HepG2 (cell line): ENCODE data around the gene WDR82. TPM values are rescaled to one million over a fixed set of nuclear protein-coding genes. Genes with fewer than 3 reads are reported as not detected.

Experiments used
- ATF3 ChIP-seq: sonication (generic); formaldehyde crosslinking; IDR thresholded peaks from 2 replicates; pipeline ENCODE4 v1.4.0; 2020; ENCODE audit warnings: missing genetic modification reagents
- CAMTA2 ChIP-seq: sonication (generic); formaldehyde crosslinking; IDR thresholded peaks from 2 replicates; pipeline ENCODE4 v1.4.0; 2020; ENCODE audit warnings: mild to moderate bottlenecking, missing genetic modification reagents, borderline replicate concordance
- EED ChIP-seq: sonication (generic); formaldehyde crosslinking; IDR thresholded peaks from 2 replicates; pipeline ENCODE4 v1.5.0; 2020; ENCODE audit warnings: mild to moderate bottlenecking, missing genetic modification reagents
- HDAC2 ChIP-seq: sonication (generic); formaldehyde crosslinking; IDR thresholded peaks from 2 replicates; pipeline ENCODE4 v1.4.0; 2020; ENCODE audit warnings: missing genetic modification reagents
- HMG20A ChIP-seq: IDR thresholded peaks from 2 replicates; pipeline ENCODE4 v1.6.1; 2016; ENCODE audit warnings: borderline replicate concordance
- NCOA2 ChIP-seq: sonication (generic); formaldehyde crosslinking; IDR thresholded peaks from 2 replicates; pipeline ENCODE4 v1.8.0; 2022; ENCODE audit warnings: inconsistent platforms
- PLRG1 ChIP-seq: fragments of 450-650 bp; conservative IDR thresholded peaks from 2 replicates; pipeline ENCODE4 v1.6.1; 2016
- PPARG ChIP-seq: conservative IDR thresholded peaks from 2 replicates; pipeline ENCODE4 v1.6.1; 2016; ENCODE audit warnings: missing biosample characterization, missing genetic modification reagents
- PRMT3 ChIP-seq: sonication (generic); formaldehyde crosslinking; IDR thresholded peaks from 2 replicates; pipeline ENCODE4 v1.8.1; 2022; ENCODE audit warnings: low read depth, mild to moderate bottlenecking, moderate library complexity, missing genetic modification reagents, borderline replicate concordance
- RORA ChIP-seq: sonication (generic); formaldehyde crosslinking; IDR thresholded peaks from 2 replicates; pipeline ENCODE4 v1.5.0; 2020; ENCODE audit warnings: mild to moderate bottlenecking, missing genetic modification reagents, moderate library complexity
- SAFB2 ChIP-seq: sonication (generic); formaldehyde crosslinking; IDR thresholded peaks from 2 replicates; pipeline ENCODE4 v1.5.1; 2020; ENCODE audit warnings: missing genetic modification reagents, low read depth, mild to moderate bottlenecking, borderline replicate concordance
- SSRP1 ChIP-seq: IDR thresholded peaks from 2 replicates; pipeline ENCODE4 v1.6.1; 2016; ENCODE audit warnings: control low read depth
- UBTF ChIP-seq: sonication (generic); formaldehyde crosslinking; IDR thresholded peaks from 2 replicates; pipeline ENCODE4 v1.4.0; 2020; ENCODE audit warnings: mild to moderate bottlenecking, missing genetic modification reagents
- ZNF205 ChIP-seq: IDR thresholded peaks from 2 replicates; pipeline ENCODE4 v1.6.1; 2018; ENCODE audit warnings: missing biosample characterization, missing genetic modification reagents
- ZNF264 ChIP-seq: sonication (generic); formaldehyde crosslinking; IDR thresholded peaks from 2 replicates; pipeline ENCODE4 v1.4.0; 2020; ENCODE audit warnings: missing genetic modification reagents
- ZNF292 ChIP-seq: sonication (generic); formaldehyde crosslinking; IDR thresholded peaks from 2 replicates; pipeline ENCODE4 v1.8.1; 2022; ENCODE audit warnings: mild to moderate bottlenecking, low read depth, missing genetic modification reagents, borderline replicate concordance
- ZNF317 ChIP-seq: sonication (generic); formaldehyde crosslinking; IDR thresholded peaks from 2 replicates; pipeline ENCODE4 v1.5.0; 2020; ENCODE audit warnings: mild to moderate bottlenecking, missing genetic modification reagents
- ZNF576 ChIP-seq: sonication (generic); formaldehyde crosslinking; IDR thresholded peaks from 2 replicates; pipeline ENCODE4 v1.4.0; 2020; ENCODE audit warnings: mild to moderate bottlenecking, missing genetic modification reagents
- ZNF577 ChIP-seq: sonication (generic); formaldehyde crosslinking; IDR thresholded peaks from 2 replicates; pipeline ENCODE4 v1.4.0; 2020; ENCODE audit warnings: mild to moderate bottlenecking, low read depth, missing genetic modification reagents, borderline replicate concordance
- ZSCAN9 ChIP-seq: IDR thresholded peaks from 2 replicates; pipeline ENCODE4 v1.6.1; 2016; ENCODE audit warnings: borderline replicate concordance
- polyA plus RNA-seq, 8 experiments: library from polyadenylated mRNA; depleted of rRNA in 3 of 8; stranded (reverse) in 7 of 8; unstranded in 1 of 8; fragments of >200 nt; fragmentation: Illumina TruSeq in 4 of 8; extraction: Trizol in 4 of 8; gene quantifications; 2 replicates each; pipeline versions ENCODE4 v1.2.1 to v1.2.3, GENCODE V29; 2011 to 2016; ENCODE audit warnings: low read depth in 4 of 8, missing spikeins in 1 of 8, mixed read lengths in 1 of 8; ENCODE audit not compliant: insufficient read depth in 1 of 8
- total RNA-seq, 5 experiments: library from RNA; depleted of rRNA; stranded (reverse); fragments of >200 nt; fragmentation: Illumina TruSeq; extraction: Trizol; gene quantifications; 2 replicates each; pipeline ENCODE4 v1.2.3, GENCODE V29; 2016; ENCODE audit warnings: low read depth in 1 of 5
- TF ChIP-seq, protein P1 (sequence below): sonication (generic); formaldehyde crosslinking; IDR thresholded peaks from 2 replicates; pipeline ENCODE4 v1.4.0; 2020; ENCODE audit warnings: missing genetic modification reagents, borderline replicate concordance
- TF ChIP-seq, protein P2 (sequence below): sonication (generic); formaldehyde crosslinking; IDR thresholded peaks from 2 replicates; pipeline ENCODE4 v1.8.1; 2023; ENCODE audit warnings: mild to moderate bottlenecking, missing genetic modification reagents, borderline replicate concordance
- TF ChIP-seq, protein P3 (sequence below): sonication (generic); formaldehyde crosslinking; IDR thresholded peaks from 2 replicates; pipeline ENCODE4 v1.4.0; 2020; ENCODE audit warnings: missing genetic modification reagents

WDR82 gene
- total and polyA plus RNA-seq, 2 of the 13 experiments (the other 11 are each of a cell fraction or from before 2014, with no cell fraction given), result 39.1 to 59.5 TPM

DNA sequence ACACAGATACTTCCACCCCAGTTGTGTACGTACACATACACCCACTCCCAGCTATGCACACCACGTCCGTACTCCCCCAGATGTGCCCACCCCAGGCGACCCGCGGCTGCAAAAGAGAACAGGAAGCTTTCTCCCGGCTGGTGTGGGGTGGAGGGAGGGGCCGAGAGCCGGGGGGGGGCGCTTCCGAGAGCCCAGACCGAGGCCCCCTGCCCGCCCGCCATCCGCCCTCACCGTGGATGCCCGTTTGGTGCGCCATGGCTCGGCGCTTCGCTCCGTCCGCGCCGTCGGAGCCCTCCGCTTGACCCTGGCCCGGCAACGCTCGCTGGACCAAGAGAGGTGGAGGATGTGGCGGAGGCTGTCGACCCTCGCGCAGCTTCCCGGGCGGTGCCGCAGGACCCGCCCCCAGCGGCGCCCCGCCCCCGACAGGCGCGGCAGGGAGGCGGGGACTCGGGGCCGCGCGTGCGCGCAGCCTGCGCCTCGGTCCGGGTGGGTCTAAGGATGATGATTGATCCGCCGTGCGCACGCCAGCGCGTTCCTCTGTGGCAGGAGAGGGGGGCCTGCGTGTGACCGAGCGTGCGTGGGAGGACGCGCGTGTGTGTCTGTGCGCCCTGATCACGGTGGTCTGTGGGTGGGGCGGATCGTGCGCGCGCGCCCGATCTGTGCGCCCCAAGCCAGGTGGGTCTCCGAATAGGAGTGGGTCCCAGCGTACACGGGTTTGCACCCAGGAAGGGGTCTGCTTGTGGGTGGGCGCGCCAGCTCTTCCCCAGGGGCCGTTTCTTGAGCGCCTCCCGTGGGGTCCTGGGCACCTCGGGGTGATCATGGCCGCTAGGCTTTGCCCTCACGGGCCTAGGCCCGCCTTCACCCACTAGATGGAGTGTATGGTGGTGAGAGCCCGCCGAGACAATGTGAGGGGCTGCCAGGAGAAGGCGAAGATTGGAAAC, 39.4 kb downstream of the WDR82 start, which contains the start of gene TWF2 (continued):
- no peak for TF ChIP-seq HMG20A (CRISPR knock-in tag)
- no peak for TF ChIP-seq ZNF292 (CRISPR knock-in tag)
- no peak for TF ChIP-seq ZSCAN9 (CRISPR knock-in tag)
- no peak for TF ChIP-seq ZNF576 (CRISPR knock-in tag)
- TF ChIP-seq HDAC2 (CRISPR knock-in tag), result no peak
- TF ChIP-seq SSRP1 (CRISPR knock-in tag), result 0 out of 2 replicates have a peak, but pooled peaks have one; percentile 25
- no peak; the same call in 1 of the 2 replicates for TF ChIP-seq CAMTA2 (CRISPR knock-in tag)
- no peak for TF ChIP-seq PLRG1
- TF ChIP-seq, protein P1, sequence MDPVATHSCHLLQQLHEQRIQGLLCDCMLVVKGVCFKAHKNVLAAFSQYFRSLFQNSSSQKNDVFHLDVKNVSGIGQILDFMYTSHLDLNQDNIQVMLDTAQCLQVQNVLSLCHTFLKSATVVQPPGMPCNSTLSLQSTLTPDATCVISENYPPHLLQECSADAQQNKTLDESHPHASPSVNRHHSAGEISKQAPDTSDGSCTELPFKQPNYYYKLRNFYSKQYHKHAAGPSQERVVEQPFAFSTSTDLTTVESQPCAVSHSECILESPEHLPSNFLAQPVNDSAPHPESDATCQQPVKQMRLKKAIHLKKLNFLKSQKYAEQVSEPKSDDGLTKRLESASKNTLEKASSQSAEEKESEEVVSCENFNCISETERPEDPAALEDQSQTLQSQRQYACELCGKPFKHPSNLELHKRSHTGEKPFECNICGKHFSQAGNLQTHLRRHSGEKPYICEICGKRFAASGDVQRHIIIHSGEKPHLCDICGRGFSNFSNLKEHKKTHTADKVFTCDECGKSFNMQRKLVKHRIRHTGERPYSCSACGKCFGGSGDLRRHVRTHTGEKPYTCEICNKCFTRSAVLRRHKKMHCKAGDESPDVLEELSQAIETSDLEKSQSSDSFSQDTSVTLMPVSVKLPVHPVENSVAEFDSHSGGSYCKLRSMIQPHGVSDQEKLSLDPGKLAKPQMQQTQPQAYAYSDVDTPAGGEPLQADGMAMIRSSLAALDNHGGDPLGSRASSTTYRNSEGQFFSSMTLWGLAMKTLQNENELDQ (CRISPR knock-in tag), result no peak
- TF ChIP-seq ZNF317, result 0 out of 2 replicates have a peak, but pooled peaks have one; percentile 32
- TF ChIP-seq ZNF577, result no peak
- TF ChIP-seq ATF3 (CRISPR knock-in tag), result peak; percentile 31; the same call in 1 of the 2 replicates
- no peak; the same call in 1 of the 2 replicates for TF ChIP-seq NCOA2
- no peak for TF ChIP-seq RORA (CRISPR knock-in tag)
- TF ChIP-seq, protein P2, sequence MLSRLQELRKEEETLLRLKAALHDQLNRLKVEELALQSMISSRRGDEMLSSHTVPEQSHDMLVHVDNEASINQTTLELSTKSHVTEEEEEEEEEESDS (CRISPR knock-in tag), result no peak
- no peak for TF ChIP-seq ZNF264 (CRISPR knock-in tag)
- no peak for TF ChIP-seq ZNF205 (CRISPR knock-in tag)
- TF ChIP-seq SAFB2 (CRISPR knock-in tag), result no peak
- TF ChIP-seq PPARG (CRISPR knock-in tag), result no peak
- no peak for TF ChIP-seq PRMT3 (CRISPR knock-in tag)
- TF ChIP-seq, protein P3, sequence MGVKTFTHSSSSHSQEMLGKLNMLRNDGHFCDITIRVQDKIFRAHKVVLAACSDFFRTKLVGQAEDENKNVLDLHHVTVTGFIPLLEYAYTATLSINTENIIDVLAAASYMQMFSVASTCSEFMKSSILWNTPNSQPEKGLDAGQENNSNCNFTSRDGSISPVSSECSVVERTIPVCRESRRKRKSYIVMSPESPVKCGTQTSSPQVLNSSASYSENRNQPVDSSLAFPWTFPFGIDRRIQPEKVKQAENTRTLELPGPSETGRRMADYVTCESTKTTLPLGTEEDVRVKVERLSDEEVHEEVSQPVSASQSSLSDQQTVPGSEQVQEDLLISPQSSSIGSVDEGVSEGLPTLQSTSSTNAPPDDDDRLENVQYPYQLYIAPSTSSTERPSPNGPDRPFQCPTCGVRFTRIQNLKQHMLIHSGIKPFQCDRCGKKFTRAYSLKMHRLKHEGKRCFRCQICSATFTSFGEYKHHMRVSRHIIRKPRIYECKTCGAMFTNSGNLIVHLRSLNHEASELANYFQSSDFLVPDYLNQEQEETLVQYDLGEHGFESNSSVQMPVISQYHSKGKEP (CRISPR knock-in tag), result no peak
- no peak for TF ChIP-seq EED
- peak; percentile 41; the same call in 1 of the 2 replicates for TF ChIP-seq UBTF (CRISPR knock-in tag)
